Omental fat pad (tissue), 4 donors: ENCODE data around the gene CAB39L. TPM values are rescaled to one million over a fixed set of nuclear protein-coding genes. Genes with fewer than 3 reads are reported as not detected.

ENCODE experiments used
- ATAC-seq: fragments of 150-250 bp; one replicate; pipeline ENCODE4 v1.9.1; 2016; ENCODE audit warnings: mild to moderate bottlenecking, moderate library complexity; ENCODE audit not compliant: low FRiP score
- DNase-seq: peaks from one replicate; pipeline ENCODE4 v3.0.0-alpha.2; 2019; ENCODE audit warnings: low spot score
- CTCF ChIP-seq, 3 donors: fragments of 450-650 bp; IDR thresholded peaks; one replicate each; pipeline ENCODE4 v1.5.1; 2016 to 2017; ENCODE audit warnings: antibody characterized with exemption in 3 of 3, mild to moderate bottlenecking in 3 of 3, moderate library complexity in 2 of 3
- total RNA-seq, 4 donors: library from RNA; depleted of rRNA; stranded (reverse); fragments of >200 nt; gene quantifications; one replicate each; pipeline ENCODE4 v1.1.0, GENCODE V29; 2016

The CAB39L gene
- total RNA-seq, 4 donors from 2014 or later = 16.0 to 39.4 (median 25.7) TPM

- no peak for TF ChIP-seq CTCF (IDR thresholded peaks at IDR 0.05)
- ATAC-seq (no peak), DNase-seq (no peak)
These were observed 39.2 kb downstream of the CAB39L start for GRCh38 chr13:49404703-49405020.

GRCh38 chr13:49403996-49404702, 39.7 kb downstream of the CAB39L start:
- no peak for DNase-seq
- TF ChIP-seq CTCF (IDR thresholded peaks at IDR 0.05) = no peak
- no peak for ATAC-seq

- TF ChIP-seq CTCF (IDR thresholded peaks at IDR 0.05) = no peak
- ATAC-seq (peak; percentile 91), DNase-seq (no peak)
These were observed 42.9 kb downstream of the CAB39L start for GRCh38 chr13:49400755-49401659.

DNA sequence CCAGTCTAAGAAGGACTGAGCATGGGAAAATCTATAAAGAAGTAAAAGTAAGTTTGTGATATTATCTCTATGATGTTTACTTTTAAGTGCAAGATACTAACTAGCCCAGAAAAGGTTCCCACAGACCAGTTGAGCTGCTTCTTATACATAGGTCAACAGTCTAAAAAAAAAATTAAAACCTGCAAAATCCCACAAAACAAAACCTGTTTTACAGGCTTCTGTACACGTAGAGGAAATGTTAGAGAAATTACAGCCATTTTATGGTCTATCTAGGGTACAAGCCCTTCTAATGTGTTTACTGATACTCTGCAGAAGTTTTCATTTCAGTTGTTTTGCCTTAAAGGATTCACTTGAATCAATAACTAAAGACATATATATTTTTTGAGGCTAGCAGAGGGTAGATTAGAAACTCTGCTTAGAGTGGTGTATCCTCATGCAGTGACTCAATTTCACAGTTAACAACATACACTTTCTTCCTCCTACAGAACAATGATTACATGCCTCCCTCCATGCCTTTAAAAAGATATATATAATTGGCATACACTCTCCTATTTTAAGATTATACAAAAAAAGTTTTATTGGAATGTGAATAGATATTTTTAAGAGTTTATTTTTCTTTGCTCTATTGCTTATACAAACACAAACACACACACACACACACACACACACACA, 43.9 kb downstream of the CAB39L start:
- no peak for TF ChIP-seq CTCF (IDR thresholded peaks at IDR 0.05)
- DNase-seq (no peak), ATAC-seq (no peak)

GRCh38 chr13:49395878-49396380, 47.9 kb downstream of the CAB39L start:
- DNase-seq (no peak), ATAC-seq (no peak)
- TF ChIP-seq CTCF (IDR thresholded peaks at IDR 0.05) = no peak

DNA sequence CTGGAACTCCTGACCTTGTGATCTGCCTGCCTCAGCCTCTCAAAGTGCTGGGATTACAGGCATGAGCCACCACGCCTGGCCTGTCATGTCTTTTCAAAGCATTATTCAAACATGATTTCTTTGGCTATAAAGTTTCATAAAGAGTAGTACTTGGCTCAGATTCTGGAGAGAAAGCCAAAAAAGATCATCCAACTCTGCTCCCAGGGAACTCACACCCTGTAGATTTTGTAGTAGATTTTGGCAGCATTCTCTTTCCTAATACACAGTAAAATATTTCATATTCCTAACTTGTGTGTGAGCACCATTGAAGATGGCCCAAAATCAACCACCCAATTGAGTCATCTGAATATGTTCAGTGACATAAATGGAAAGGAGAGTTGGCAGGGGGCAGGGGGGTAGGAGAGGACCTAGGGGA, 48.4 kb downstream of the CAB39L start:
- DNase-seq (no peak), ATAC-seq (peak; percentile 87)
- no peak for TF ChIP-seq CTCF (IDR thresholded peaks at IDR 0.05)
